NT2/D1 (cell line): ENCODE data around the gene MPHOSPH10.

Experiments
- SUZ12 ChIP-seq: IDR thresholded peaks from 2 replicates; pipeline ENCODE4 v1.6.1; 2011; ENCODE audit not compliant: insufficient read length, insufficient read depth; ENCODE audit errors: extremely low read depth
- YY1 ChIP-seq: IDR thresholded peaks from 2 replicates; pipeline ENCODE4 v1.6.1; 2011; ENCODE audit not compliant: insufficient read length, insufficient read depth
- ZNF274 ChIP-seq: IDR thresholded peaks from 2 replicates; pipeline ENCODE4 v1.6.1; 2011; ENCODE audit warnings: mild to moderate bottlenecking, low read depth, low read length

DNA sequence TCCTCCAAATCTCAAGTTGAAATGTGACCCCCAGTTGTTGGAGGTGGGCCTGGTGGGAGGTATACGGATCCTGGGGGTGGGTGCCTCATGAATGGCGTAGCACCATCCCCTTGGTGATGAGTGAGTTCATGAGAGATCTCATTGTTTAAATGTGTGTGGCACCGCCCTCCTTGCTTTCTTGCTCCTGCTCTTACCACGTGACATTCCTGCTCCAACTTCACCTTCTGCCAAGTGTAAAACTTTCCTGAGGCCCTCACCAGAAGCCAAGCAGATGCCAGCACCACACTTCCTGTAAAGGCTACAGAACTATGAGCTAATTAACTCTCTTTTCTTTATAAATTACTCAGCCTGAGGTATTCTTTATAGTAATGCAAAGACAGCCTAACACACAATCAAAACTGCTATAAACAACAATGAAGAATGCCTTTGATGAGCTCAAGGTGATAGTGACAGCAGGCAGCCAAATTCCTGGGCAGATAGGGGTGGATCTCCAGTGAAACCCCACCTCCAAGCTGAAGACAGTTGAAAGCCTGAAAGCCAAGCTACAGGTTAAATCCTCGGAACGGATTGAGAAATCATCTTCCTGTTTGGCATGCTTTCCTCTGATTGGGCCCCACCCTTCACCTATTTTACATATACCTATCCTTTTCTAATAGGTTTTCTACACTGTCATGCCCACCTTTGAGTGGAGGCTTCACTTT is 27.3 kb upstream of the MPHOSPH10 start:
- TF ChIP-seq ZNF274: no peak
- TF ChIP-seq YY1: no peak
- no peak for TF ChIP-seq SUZ12
